K562 (cell line): ENCODE data around the gene FTH1.

Experiments used
- CBX3 ChIP-seq, 2 experiments: IDR thresholded peaks; 1 replicate in 1 of 2; 2 replicates in 1 of 2; pipeline ENCODE4 v1.6.1; 2012; ENCODE audit warnings: inconsistent platforms in 2 of 2, low read length in 2 of 2, borderline replicate concordance in 1 of 2, control low read depth in 1 of 2
- CTCF ChIP-seq, 3 experiments: IDR thresholded peaks in 2 of 3; conservative IDR thresholded peaks in 1 of 3; 2 replicates each; pipeline ENCODE4 v1.5.1; 2011 to 2012; ENCODE audit warnings: low read length in 3 of 3, mild to moderate bottlenecking in 3 of 3, control low read depth in 2 of 3, improper control_type of control experiment in 1 of 3, inconsistent platforms in 1 of 3, low read depth in 1 of 3, mixed read lengths in 1 of 3, moderate library complexity in 1 of 3; ENCODE audit not compliant: insufficient read depth in 2 of 3
- E4F1 ChIP-seq: fragments of 250-450 bp; sonication (Bioruptor Pico); IDR thresholded peaks from 2 replicates; pipeline ENCODE4 v1.5.0; 2021; ENCODE audit warnings: mild to moderate bottlenecking, borderline replicate concordance
- SIN3A ChIP-seq, 2 experiments: fragments of 150-350 bp in 1 of 2; IDR thresholded peaks; 2 replicates each; pipeline ENCODE4 v1.6.1; 2011 to 2016; ENCODE audit warnings: borderline replicate concordance in 2 of 2, low read depth in 2 of 2, low read length in 2 of 2, mild to moderate bottlenecking in 2 of 2, moderate library complexity in 2 of 2; ENCODE audit not compliant: control insufficient read depth in 1 of 2
- SRF ChIP-seq, 2 experiments: fragments of 250-450, 450-650 bp in 1 of 2; sonication (Bioruptor Pico) in 1 of 2; sonication (generic) in 1 of 2; formaldehyde crosslinking; IDR thresholded peaks; 2 replicates each; pipeline versions ENCODE4 v1.5.0 to v1.5.1; 2020 to 2022; ENCODE audit warnings: mild to moderate bottlenecking in 1 of 2, missing genetic modification reagents in 1 of 2
- ZHX1 ChIP-seq: fragments of 150-350 bp; conservative IDR thresholded peaks from 2 replicates; pipeline ENCODE4 v1.6.1; 2014; ENCODE audit warnings: low read length

- TF ChIP-seq E4F1 (CRISPR knock-in tag), result no peak
- TF ChIP-seq SRF (CRISPR knock-in tag; IDR thresholded peaks at IDR 0.05), result no peak
- TF ChIP-seq CBX3 (IDR thresholded peaks at IDR 0.05; ENCODE audit: borderline replicate concordance in 1 of 2, low read length in 2 of 2), result no peak
- no peak for TF ChIP-seq SIN3A (IDR thresholded peaks at IDR 0.05; ENCODE audit: borderline replicate concordance in 2 of 2, control insufficient read depth in 1 of 2, low read depth in 2 of 2, low read length in 2 of 2)
- TF ChIP-seq CTCF (IDR thresholded peaks at IDR 0.05 in 2 of 3, conservative IDR thresholded peaks at IDR 0.05 in 1 of 3; ENCODE audit: insufficient read depth in 2 of 3, low read depth in 1 of 3, low read length in 3 of 3), result no peak
- no peak for TF ChIP-seq ZHX1
Observed at GRCh38 chr11:61922539-61922938, 44.9 kb downstream of the FTH1 start.
